Coronary artery (tissue), 2 donors: ENCODE data around the gene DNAI7.

Experiments used
- DNase-seq: peaks from one replicate; pipeline ENCODE4 v3.0.0-alpha.2; 2017; ENCODE audit warnings: low spot score
- H3K27ac ChIP-seq, 2 donors: fragments of 200-600 bp; sonication (generic); one replicate each; pipeline ENCODE4 v1.5.1; 2016 to 2019
- H3K4me3 ChIP-seq: fragments of 200-600 bp; sonication (generic); 2 replicates; pipeline ENCODE4 v1.5.1; 2016; ENCODE audit warnings: mild to moderate bottlenecking, moderate library complexity
- CTCF ChIP-seq: fragments of 200-600 bp; sonication (generic); IDR thresholded peaks from one replicate; pipeline ENCODE4 v1.5.1; 2019; ENCODE audit warnings: antibody characterized with exemption

The DNAI7 gene

GRCh38 chr12:25213338-25213737, 18.4 kb upstream of the DNAI7 start:
- no peak for DNase-seq
- no peak overlapping the region for H3K27ac ChIP-seq
- TF ChIP-seq CTCF = no peak
- no peak overlapping the region for H3K4me3 ChIP-seq

GRCh38 chr12:25208554-25208953, 13.6 kb upstream of the DNAI7 start:
- TF ChIP-seq CTCF = no peak
- no peak overlapping the region for H3K27ac ChIP-seq
- no peak for DNase-seq
- H3K4me3 ChIP-seq = no peak overlapping the region

- Histone ChIP-seq H3K27ac (no peak overlapping the region), H3K4me3 (no peak overlapping the region)
- no peak for TF ChIP-seq CTCF
- DNase-seq = no peak
Measured at GRCh38 chr12:25207846-25208245, 12.9 kb upstream of the DNAI7 start.

- DNase-seq = no peak
- no peak overlapping the region for H3K27ac ChIP-seq
- TF ChIP-seq CTCF = no peak
- no peak overlapping the region for H3K4me3 ChIP-seq
Measured at GRCh38 chr12:25207411-25207810, 12.5 kb upstream of the DNAI7 start.

- TF ChIP-seq CTCF = no peak
- no peak overlapping the region for H3K4me3 ChIP-seq
- H3K27ac ChIP-seq = no peak overlapping the region
- DNase-seq = no peak
Measured at GRCh38 chr12:25202137-25202536, 7.2 kb upstream of the DNAI7 start.

- H3K27ac ChIP-seq = no peak overlapping the region
- H3K4me3 ChIP-seq = no peak overlapping the region
- TF ChIP-seq CTCF = no peak
- DNase-seq = no peak
Measured at GRCh38 chr12:25200703-25201102, 5.7 kb upstream of the DNAI7 start.

GRCh38 chr12:25197608-25198007, 2.6 kb upstream of the DNAI7 start:
- no peak for TF ChIP-seq CTCF
- H3K27ac ChIP-seq = no peak overlapping the region
- no peak overlapping the region for H3K4me3 ChIP-seq
- no peak for DNase-seq
